ENCODE data around the gene PLLP. TPM values are rescaled to one million over a fixed set of nuclear protein-coding genes. Genes with fewer than 3 reads are reported as not detected.

Gene PLLP
- polyA plus RNA-seq, 3 donors = 0.52 to 1.2 (median 0.97) TPM

- H3K36me3 ChIP-seq (replicated peaks in 1 of 2; ENCODE audit: control insufficient read depth in 1 of 2, insufficient read depth in 2 of 2, low read length in 2 of 2) = no peaks in the 10 kb centered on the region
- Mint-ChIP-seq H3K27me3 (ENCODE audit: low read depth in 3 of 3) (peaks cover 6 to 9% (median 9%) of the 10 kb centered on the region in 3 donors), H3K27ac (no peak overlapping the region), H3K36me3 (no peaks in the 10 kb centered on the region), H3K9me3 (no peaks in the 10 kb centered on the region), H3K4me1 (peaks cover 3% of the 10 kb centered on the region), H3K4me3 (no peak overlapping the region)
- no peaks in the 10 kb centered on the region for H3K4me1 ChIP-seq (ENCODE audit: control insufficient read depth in 1 of 2, insufficient read depth in 2 of 2, low read length in 2 of 2)
- H3K9ac ChIP-seq (ENCODE audit: insufficient read depth, low read length, poor library complexity, severe bottlenecking) = no peak overlapping the region
- no peaks in the 10 kb centered on the region for H3K79me2 ChIP-seq (ENCODE audit: insufficient read depth, low read length)
- H3K4me2 ChIP-seq (replicated peaks; ENCODE audit: extremely low read depth, low read length, poor library complexity, severe bottlenecking) = no peak overlapping the region
- H3K9me3 ChIP-seq (replicated peaks in 1 of 2; ENCODE audit: control insufficient read depth in 1 of 2, insufficient read depth in 1 of 2, low read length in 2 of 2) = no peaks in the 10 kb centered on the region
- H3K27ac ChIP-seq (ENCODE audit: low read depth in 1 of 2, low read length in 2 of 2) = no peak overlapping the region
- no peaks in the 10 kb centered on the region for H3K27me3 ChIP-seq (ENCODE audit: control insufficient read depth in 2 of 2, insufficient read depth in 2 of 2, low read length in 2 of 2)
- H3K4me3 ChIP-seq (replicated peaks in 1 of 3; ENCODE audit: low read depth in 2 of 3, low read length in 3 of 3) = no peak overlapping the region
- TF ChIP-seq CTCF (IDR thresholded peaks at IDR 0.05) = no peak
- no peak for DNase-seq
- intact Hi-C loops (cut with micrococcal nuclease) = no loop called here
- H2AFZ ChIP-seq (ENCODE audit: insufficient read depth, low read depth, low read length, poor library complexity, severe bottlenecking) = no peak overlapping the region
- no CpG with 5 or more reads among the region's 3 CpGs for WGBS (ENCODE audit: insufficient coverage)
- H4K20me1 ChIP-seq (ENCODE audit: insufficient read depth, low read length) = no peaks in the 10 kb centered on the region
Measured at GRCh38 chr16:57316390-57317017, 32.0 kb upstream of the PLLP start.

DNA sequence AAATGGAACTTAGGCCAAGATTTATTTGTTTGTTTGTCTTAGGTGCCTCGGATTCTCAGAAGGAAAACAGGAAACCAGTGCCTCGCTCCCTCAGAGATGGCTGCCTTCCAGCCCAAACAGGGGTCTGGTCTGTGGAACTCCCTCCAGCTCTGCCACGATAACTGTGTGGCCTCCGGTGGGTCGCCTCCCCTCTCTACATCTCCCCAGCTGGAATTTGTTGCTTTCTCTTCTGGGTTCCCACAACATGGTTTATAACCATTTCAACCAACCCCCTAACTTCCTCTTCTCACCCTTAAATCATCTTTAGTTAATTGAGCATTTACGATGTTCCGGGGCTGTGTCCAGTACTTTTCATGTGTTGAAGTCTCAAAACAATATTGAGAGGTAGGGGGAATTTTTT is 30.9 kb upstream of the PLLP start:
- Histone ChIP-seq H3K9ac (ENCODE audit: insufficient read depth, low read length, poor library complexity, severe bottlenecking) (no peak overlapping the region), H3K9me3 (replicated peaks in 1 of 2; ENCODE audit: control insufficient read depth in 1 of 2, insufficient read depth in 1 of 2, low read length in 2 of 2) (no peaks in the 10 kb centered on the region), H2AFZ (ENCODE audit: insufficient read depth, low read depth, low read length, poor library complexity, severe bottlenecking) (no peak overlapping the region), H3K4me2 (replicated peaks; ENCODE audit: extremely low read depth, low read length, poor library complexity, severe bottlenecking) (no peak overlapping the region), H4K20me1 (ENCODE audit: insufficient read depth, low read length) (no peaks in the 10 kb centered on the region), H3K27ac (ENCODE audit: low read depth in 1 of 2, low read length in 2 of 2) (no peak overlapping the region), H3K27me3 (ENCODE audit: control insufficient read depth in 2 of 2, insufficient read depth in 2 of 2, low read length in 2 of 2) (no peaks in the 10 kb centered on the region), H3K36me3 (replicated peaks in 1 of 2; ENCODE audit: control insufficient read depth in 1 of 2, insufficient read depth in 2 of 2, low read length in 2 of 2) (no peaks in the 10 kb centered on the region), H3K4me3 (replicated peaks in 1 of 3; ENCODE audit: low read depth in 2 of 3, low read length in 3 of 3) (no peak overlapping the region), H3K79me2 (ENCODE audit: insufficient read depth, low read length) (no peaks in the 10 kb centered on the region), H3K4me1 (ENCODE audit: control insufficient read depth in 1 of 2, insufficient read depth in 2 of 2, low read length in 2 of 2) (no peaks in the 10 kb centered on the region)
- WGBS (ENCODE audit: insufficient coverage) = 35% methylated on average over 5 of the region's 7 CpGs
- TF ChIP-seq CTCF (IDR thresholded peaks at IDR 0.05) = no peak
- DNase-seq = no peak
- intact Hi-C loops (cut with micrococcal nuclease) = no loop called here
- H3K36me3 Mint-ChIP-seq = no peaks in the 10 kb centered on the region
- H3K27ac Mint-ChIP-seq = no peak overlapping the region
- H3K4me1 Mint-ChIP-seq = peaks cover 3% of the 10 kb centered on the region
- H3K4me3 Mint-ChIP-seq = no peak overlapping the region
- H3K27me3 Mint-ChIP-seq (ENCODE audit: low read depth in 3 of 3) = peaks cover 5 to 14% (median 6%) of the 10 kb centered on the region in 3 donors
- H3K9me3 Mint-ChIP-seq = no peaks in the 10 kb centered on the region

All from CD14-positive monocyte (primary cell).